HG02642 (cell line): ENCODE measurements around the gene MYOZ2.

Experiments
- ATAC-seq: cut with Tn5 transposase; IDR thresholded peaks from one replicate; pipeline ENCODE4 v1.9.1; 2021; ENCODE audit warnings: mild to moderate bottlenecking; ENCODE audit not compliant: unreplicated experiment, poor library complexity

Gene MYOZ2

GRCh38 chr4:119184128-119184527 is 48.5 kb downstream of the MYOZ2 start:
- ATAC-seq, result no peak

DNA sequence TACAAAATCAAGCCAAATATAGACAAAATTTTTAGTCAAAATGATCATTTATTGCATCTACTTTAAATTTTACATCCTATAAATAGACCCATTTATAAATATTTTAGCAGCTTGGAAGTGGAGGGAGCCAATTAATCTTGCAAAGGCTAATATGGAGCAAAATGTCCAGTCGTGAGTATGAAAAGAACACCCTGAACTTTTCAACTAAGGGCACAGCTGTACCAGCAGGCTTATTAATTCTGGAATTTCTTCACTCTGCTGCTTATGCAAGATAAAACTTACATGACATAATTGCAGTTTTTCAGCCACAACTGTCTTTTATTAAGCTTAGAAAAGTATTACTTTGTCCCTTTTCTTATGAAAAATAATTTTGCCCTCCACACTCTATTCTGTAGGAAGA is 54.0 kb downstream of the MYOZ2 start:
- no peak for ATAC-seq

DNA sequence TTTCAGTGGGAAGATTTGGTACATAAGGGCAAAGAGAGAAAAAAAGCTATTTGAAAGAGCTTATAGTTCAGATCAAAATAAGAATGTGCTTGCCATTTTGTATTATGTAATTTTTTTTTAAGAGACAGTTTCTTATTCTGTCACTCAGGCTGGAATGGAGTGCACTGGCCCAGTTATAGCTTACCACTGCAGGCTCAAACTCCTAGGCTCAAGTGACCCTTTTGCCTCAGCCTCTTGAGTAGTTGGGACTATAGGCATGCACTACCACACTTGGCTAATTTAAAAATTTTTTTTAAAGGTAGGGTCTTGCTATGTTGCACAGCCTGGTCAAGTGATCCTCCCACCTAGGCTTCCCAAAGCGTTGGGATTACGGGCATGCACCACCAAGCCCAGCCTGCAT is 54.7 kb downstream of the MYOZ2 start:
- ATAC-seq, result no peak

- ATAC-seq, result no peak
Observed at GRCh38 chr4:119191505-119191904, 55.9 kb downstream of the MYOZ2 start.

DNA sequence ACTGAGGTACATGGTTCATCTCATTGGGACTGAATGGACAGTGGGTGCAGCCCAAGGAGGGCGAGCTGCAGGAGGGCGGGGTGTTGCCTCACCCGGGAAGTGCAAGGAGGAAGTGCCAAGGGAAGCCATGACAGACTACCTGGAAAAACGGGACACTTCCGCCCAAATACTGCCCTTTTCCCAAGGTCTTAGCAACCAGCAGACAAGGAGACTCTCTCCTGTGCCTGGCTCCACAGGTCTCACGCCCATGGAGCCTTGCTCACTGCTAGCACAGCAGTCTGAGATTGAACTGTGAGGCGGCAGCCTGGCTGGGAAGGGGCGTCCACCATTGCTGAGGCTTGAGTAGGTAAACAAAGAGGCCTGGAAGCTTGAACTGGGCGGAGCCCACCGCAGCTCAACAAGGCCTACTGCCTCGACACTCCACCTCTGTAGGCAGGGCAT is 62.2 kb downstream of the MYOZ2 start:
- no peak for ATAC-seq

DNA sequence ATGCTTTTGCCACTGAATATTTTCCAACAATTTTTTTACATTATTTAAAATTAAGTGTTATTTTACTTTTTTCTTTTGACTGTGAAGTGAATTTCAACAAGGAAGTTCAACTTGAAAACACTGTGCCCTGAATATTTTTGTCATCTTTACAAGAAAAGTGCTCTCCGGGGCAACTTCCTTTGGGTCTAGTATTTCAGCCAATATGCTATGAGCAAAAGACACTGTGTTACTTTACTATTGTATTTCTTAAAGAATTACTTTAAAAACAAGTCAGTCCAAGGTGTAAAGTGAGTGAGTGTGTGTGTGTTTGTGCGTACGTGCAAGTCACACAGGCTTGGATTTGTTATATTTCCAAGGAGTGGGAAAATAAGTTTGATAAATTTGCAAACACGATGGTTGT is 69.3 kb downstream of the MYOZ2 start:
- ATAC-seq, result no peak

GRCh38 chr4:119205690-119206089 is 70.1 kb downstream of the MYOZ2 start:
- ATAC-seq, result no peak

DNA sequence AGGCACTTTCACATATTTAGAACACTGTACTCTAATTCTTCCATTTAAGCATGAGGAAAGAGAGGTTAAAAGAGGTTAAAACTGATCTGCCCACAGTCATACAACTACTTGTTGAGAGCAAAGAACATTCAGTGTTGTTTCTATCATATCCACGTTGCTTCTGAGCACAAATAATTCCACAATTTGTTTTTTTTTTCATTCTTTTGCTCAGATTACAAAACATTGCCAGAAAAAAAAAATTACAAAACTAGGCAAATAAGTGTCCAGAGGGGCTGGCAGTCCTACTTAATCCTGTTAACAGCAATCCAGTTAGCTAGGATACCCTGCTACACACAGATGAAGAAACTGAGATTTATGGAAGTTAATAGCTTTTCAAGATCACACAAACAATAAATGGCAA is 70.5 kb downstream of the MYOZ2 start:
- no peak for ATAC-seq

- ATAC-seq, result no peak
Observed at GRCh38 chr4:119207051-119207450, 71.4 kb downstream of the MYOZ2 start.

GRCh38 chr4:119209077-119209476 is 73.4 kb downstream of the MYOZ2 start:
- ATAC-seq, result no peak

- ATAC-seq, result no peak
Observed at GRCh38 chr4:119209586-119209985, 74.0 kb downstream of the MYOZ2 start.

DNA sequence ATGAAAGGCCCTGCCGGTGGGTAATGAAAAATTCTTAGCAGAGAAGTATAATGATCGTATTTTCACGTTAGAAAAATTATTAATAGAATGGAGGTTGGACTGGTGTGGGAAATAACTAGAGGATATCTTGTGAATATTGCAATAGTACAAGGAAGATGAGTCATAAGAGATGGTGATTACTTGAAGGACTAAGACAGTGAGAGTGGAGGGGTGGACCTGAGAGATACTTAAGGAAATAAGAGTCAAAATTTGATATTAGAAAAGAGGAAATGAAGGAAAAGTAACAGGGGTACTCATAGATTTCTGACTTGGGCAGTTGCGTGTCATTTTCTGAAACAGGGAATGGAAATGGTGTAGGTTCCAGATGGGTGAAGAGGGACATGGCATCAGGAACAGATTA is 75.1 kb downstream of the MYOZ2 start:
- no peak for ATAC-seq

DNA sequence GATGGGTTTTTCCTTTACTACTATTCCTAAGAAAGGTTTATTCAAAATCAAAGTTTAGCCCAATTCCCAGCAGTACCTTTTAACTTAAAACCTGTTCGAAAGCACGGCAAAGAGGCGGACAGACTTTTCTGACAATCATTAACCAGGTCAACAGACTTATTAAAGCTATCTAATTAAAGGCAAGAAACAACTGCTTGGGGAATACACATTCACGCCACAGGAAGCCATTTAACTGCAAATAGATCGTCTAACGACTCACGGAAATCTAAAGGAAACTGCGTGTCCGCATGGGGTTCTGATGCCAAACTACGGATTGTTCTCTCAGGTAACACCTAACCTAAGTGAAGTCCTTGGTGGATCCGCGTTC is 76.2 kb downstream of the MYOZ2 start:
- peak; percentile 1 for ATAC-seq

DNA sequence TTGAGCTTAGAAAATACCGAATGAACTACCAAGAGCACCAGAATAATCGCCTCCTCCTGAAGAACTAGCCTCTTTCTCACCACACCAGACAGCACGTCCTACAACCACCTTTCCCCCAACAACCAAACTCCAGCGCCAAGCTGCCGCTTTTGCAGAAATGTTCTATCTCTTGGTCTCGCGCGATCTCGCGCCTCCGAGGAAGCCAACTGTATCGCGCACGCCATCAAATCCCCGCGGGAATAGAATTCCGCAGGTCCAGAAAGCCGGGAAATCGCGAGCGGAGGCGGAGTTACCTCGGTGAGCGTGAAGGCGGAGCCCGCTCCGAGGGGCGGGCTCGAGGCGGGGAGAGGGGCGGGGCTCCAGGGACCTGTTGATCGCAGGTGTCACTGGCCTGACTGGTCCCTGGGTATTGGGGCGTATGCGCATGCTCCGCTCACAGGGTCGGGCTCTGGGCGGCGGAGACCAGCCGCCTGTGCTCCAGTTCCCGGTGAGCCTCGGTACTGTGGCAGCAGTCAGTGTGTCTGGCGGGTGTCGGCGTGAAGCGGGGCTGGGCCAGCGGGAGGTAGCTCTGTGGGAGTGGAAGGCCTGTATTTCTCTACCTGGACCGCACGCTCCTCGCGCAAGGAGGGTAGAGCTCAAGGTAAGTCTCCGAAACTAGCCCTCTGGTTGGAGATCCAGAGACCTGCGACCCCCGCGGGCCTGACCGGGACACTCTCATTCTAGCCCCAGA is 76.8 kb downstream of the MYOZ2 start, which contains the start of gene USP53:
USP53 (plus strand) TSS at position 480 of the 730 bp plus-strand sequence. CDS start 27,047 bp downstream, outside the sequence.
- peak; percentile 95 for ATAC-seq

- ATAC-seq, result peak; percentile 60
Observed at GRCh38 chr4:119212964-119213606, 77.5 kb downstream of the MYOZ2 start.

- no peak for ATAC-seq
Observed at GRCh38 chr4:119218093-119218492, 82.5 kb downstream of the MYOZ2 start.

GRCh38 chr4:119221412-119221811 is 85.8 kb downstream of the MYOZ2 start:
- ATAC-seq, result no peak

DNA sequence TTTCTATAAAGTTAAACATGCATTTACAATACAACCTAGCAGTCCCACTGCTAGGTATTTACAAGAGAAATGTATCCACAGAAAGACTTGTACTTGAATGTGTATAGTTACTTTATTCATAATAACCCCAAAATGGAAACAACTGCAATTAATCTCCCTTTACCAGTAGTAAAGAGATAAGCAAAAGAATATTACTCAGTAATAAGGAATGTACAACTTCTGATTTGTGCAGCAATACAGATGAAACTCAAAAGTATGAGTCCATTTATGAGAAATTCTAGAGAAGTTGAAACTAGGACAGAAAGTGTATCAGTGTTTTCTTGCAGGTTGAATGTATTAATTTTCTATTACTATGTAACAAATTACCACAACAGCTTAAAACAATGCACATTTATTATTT is 92.1 kb downstream of the MYOZ2 start:
- no peak for ATAC-seq

GRCh38 chr4:119228406-119228805 is 92.8 kb downstream of the MYOZ2 start:
- ATAC-seq, result no peak

DNA sequence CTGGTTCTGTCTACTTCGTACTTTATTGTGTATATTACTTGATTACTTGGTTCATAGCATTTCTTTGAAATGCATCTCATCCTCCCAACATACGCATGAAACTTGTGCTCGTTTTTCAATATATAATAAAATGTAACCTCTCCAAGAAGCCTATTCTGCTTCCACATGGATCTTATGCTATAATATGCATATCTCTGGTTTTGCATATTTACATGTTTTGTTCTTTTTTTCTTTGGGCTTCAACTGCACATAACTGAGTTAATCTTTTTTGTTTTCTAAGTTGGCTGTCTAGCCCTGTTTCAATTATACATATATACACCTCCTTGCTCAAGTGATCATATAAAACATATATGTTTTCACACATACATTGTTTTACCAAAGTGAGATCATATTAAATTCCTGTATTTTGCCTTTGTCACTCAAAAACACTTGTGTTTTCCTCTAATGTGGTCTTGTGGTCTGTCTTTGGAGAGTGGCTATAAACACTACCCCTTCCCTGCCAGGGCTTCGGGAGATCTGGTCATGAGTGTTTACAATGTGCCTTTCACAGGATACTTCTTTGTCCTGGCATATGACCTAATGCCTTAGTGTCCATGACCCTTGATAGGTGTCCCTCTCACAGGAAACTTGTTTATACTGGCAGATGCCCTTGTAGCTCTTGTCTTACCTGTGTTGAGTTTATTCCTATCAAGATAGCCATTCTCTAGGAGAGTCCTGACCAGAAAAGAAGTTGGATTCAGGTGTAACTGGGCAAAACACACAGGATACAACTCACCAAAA is 94.5 kb downstream of the MYOZ2 start:
- ATAC-seq, result no peak

- no peak for ATAC-seq
Observed at GRCh38 chr4:119231491-119231890, 95.9 kb downstream of the MYOZ2 start.
